ENCODE data around the gene FNBP1. TPM values are rescaled to one million over a fixed set of nuclear protein-coding genes. Genes with fewer than 3 reads are reported as not detected.
"Not testable (repeated sequence)": the region's sequence is repeated elsewhere in the genome, so short reads cannot be mapped to it uniquely, and the experiment has no call there.

The FNBP1 gene
- total and polyA plus RNA-seq, 7 experiments from 2014 or later: 138 to 207 (median 166) TPM

DNA sequence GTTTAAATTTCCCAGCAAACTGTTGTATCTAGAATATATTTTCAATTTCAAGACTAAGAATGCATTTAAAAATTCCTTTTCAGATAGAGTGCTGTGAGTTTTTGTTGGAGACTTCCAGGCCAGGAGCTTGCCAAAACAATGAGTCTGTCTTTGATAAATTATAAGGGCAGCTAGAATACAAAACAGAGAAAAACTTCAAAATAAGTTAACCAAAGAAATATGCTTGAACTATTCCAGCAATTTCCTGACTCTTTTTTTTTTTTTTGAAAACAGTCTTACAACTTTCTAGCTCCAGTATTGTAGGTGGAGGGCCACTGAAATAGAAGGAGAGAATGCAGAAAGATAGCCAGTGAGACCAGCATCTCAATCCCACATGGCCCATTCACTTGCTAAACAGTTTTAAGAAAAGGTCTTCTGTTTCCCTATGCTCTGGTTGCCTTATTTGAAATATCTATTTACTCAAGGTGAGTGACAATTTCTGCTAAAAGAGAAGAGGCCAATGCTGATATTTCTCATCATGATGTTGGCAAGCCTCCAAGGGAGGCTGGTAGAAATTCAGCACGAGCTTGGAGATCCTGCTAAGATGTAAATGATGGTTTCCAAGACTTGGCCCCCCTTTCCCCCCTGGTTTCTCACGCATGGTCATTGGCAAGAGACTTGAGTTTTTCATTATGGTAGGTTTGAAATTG is 104.6 kb downstream of the FNBP1 start:
- peaks cover 0 to 13% (median 3%) of the 10 kb centered on the region in 11 donors for H3K9me3 Mint-ChIP-seq
- POLR2A ChIA-PET: interaction anchor here (0.6 to 1.3 kb wide), 3 partner anchors 9 to 25 kb away, joined by 3 read pairs; no protein-coding TSS in a partner anchor
- Histone ChIP-seq H3K27ac (ENCODE audit: low read depth, low read length) (peak overlapping the region; percentile 3), H3K9me3 (ENCODE audit: control insufficient read depth in 2 of 3, low read length in 3 of 3) (peaks cover 0 to 7% (median 0%) of the 10 kb centered on the region in 3 experiments), H3K4me3 (ENCODE audit: low read length) (no peak overlapping the region), H3K4me1 (ENCODE audit: control insufficient read depth in 2 of 2, insufficient read depth in 2 of 2, low read length in 2 of 2) (peaks cover 25 to 33% of the 10 kb centered on the region in 2 donors), H3K27me3 (ENCODE audit: control insufficient read depth in 2 of 2, insufficient read depth in 2 of 2, low read length in 2 of 2) (no peaks in the 10 kb centered on the region), H3K36me3 (ENCODE audit: control insufficient read depth in 2 of 3, insufficient read depth in 3 of 3, low read length in 3 of 3) (peaks cover 5 to 19% (median 8%) of the 10 kb centered on the region in 3 experiments)
- peaks cover 0 to 39% (median 26%) of the 10 kb centered on the region in 5 donors for H3K36me3 Mint-ChIP-seq
- ATAC-seq (no peak), DNase-seq (no peak)
- peaks cover 32 to 71% (median 60%) of the 10 kb centered on the region in 7 donors for H3K4me1 Mint-ChIP-seq
- CTCF ChIA-PET: interaction anchor here (0.6 to 1.2 kb wide), 5 partner anchors 11 to 77 kb away, joined by 3 read pairs; no protein-coding TSS in a partner anchor
- peak overlapping the region in 7 of 10 donors; percentile 4 to 55 (median 36) for H3K4me3 Mint-ChIP-seq
- H3K27me3 Mint-ChIP-seq: no peaks in the 10 kb centered on the region
- intact Hi-C loops (cut with micrococcal nuclease): no loop called here
- H3K27ac Mint-ChIP-seq: peak overlapping the region; percentile 43 to 93 (median 84)

GRCh38 chr9:129937879-129938278 is 105.1 kb downstream of the FNBP1 start:
- H3K27me3 Mint-ChIP-seq; DNase-seq; H3K4me3 ChIP-seq (ENCODE audit: low read length); intact Hi-C loops (cut with micrococcal nuclease); H3K27me3 ChIP-seq (ENCODE audit: control insufficient read depth in 2 of 2, insufficient read depth in 2 of 2, low read length in 2 of 2); ATAC-seq; H3K9me3 ChIP-seq (ENCODE audit: control insufficient read depth in 2 of 3, low read length in 3 of 3): not testable (repeated sequence)
- CTCF ChIA-PET: interaction anchor here (0.6 to 1.2 kb wide), 5 partner anchors 11 to 138 kb away, joined by 3 read pairs; no protein-coding TSS in a partner anchor
- peaks cover 25 to 32% of the 10 kb centered on the region in 2 donors for H3K4me1 ChIP-seq (ENCODE audit: control insufficient read depth in 2 of 2, insufficient read depth in 2 of 2, low read length in 2 of 2)
- Mint-ChIP-seq H3K27ac (peak overlapping the region in 7 of 9 donors; percentile 4 to 93 (median 76)), H3K36me3 (peaks cover 0 to 34% (median 22%) of the 10 kb centered on the region in 5 donors), H3K4me3 (peak overlapping the region in 1 of 10 donors; percentile 55), H3K4me1 (peaks cover 30 to 71% (median 61%) of the 10 kb centered on the region in 7 donors), H3K9me3 (peaks cover 0 to 10% (median 3%) of the 10 kb centered on the region in 11 donors)
- peak overlapping the region; percentile 3 for H3K27ac ChIP-seq (ENCODE audit: low read depth, low read length)
- POLR2A ChIA-PET: interaction anchor here (0.6 to 1.3 kb wide), 4 partner anchors 9 to 53 kb away, joined by 3 read pairs; no protein-coding TSS in a partner anchor
- peaks cover 5 to 16% (median 8%) of the 10 kb centered on the region in 3 experiments for H3K36me3 ChIP-seq (ENCODE audit: control insufficient read depth in 2 of 3, insufficient read depth in 3 of 3, low read length in 3 of 3)

- Mint-ChIP-seq H3K4me3 (no peak overlapping the region), H3K9me3 (peaks cover 0 to 4% (median 0%) of the 10 kb centered on the region in 11 donors), H3K36me3 (peaks cover 4 to 31% (median 21%) of the 10 kb centered on the region in 5 donors), H3K27ac (peak overlapping the region in 6 of 9 donors; percentile 5 to 75 (median 33)), H3K27me3 (no peaks in the 10 kb centered on the region), H3K4me1 (peaks cover 40 to 74% (median 68%) of the 10 kb centered on the region in 7 donors)
- Histone ChIP-seq H3K27me3 (ENCODE audit: control insufficient read depth in 2 of 2, insufficient read depth in 2 of 2, low read length in 2 of 2) (no peaks in the 10 kb centered on the region), H3K27ac (ENCODE audit: low read depth, low read length) (peak overlapping the region; percentile 10), H3K4me3 (ENCODE audit: low read length) (no peak overlapping the region), H3K36me3 (ENCODE audit: control insufficient read depth in 2 of 3, insufficient read depth in 3 of 3, low read length in 3 of 3) (peaks cover 0 to 9% (median 0%) of the 10 kb centered on the region in 3 experiments), H3K4me1 (ENCODE audit: control insufficient read depth in 2 of 2, insufficient read depth in 2 of 2, low read length in 2 of 2) (peaks cover 36 to 37% of the 10 kb centered on the region in 2 donors), H3K9me3 (ENCODE audit: control insufficient read depth in 2 of 3, low read length in 3 of 3) (no peaks in the 10 kb centered on the region)
- DNase-seq (no peak), ATAC-seq (no peak)
- CTCF ChIA-PET: no interaction called here
- intact Hi-C loops (cut with micrococcal nuclease): no loop called here
- POLR2A ChIA-PET: interaction anchor here (0.6 to 1.4 kb wide), 5 partner anchors 30 to 114 kb away, joined by 3 to 4 read pairs (median 3); no protein-coding TSS in a partner anchor
Measured at GRCh38 chr9:129936222-129936621, 106.8 kb downstream of the FNBP1 start.

DNA sequence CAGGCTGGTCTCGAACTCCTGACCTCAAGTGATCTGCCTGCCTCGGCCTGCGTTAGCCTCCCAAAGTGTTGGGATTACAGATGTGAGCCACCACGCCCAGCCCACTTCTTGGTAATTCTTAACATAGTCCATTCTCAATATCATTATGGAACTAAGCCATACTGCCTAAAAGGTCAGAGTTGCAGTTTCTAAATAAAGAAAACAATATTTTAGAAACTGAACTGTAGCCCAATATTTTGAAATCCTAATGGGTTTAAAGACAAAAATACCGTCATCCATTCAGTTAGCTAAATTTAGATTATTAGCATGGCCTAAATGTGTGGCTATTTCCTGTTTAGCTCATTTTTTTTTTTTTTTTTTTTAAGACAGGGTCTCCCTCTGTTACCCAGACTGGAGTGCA is 108.2 kb downstream of the FNBP1 start:
- Mint-ChIP-seq H3K4me3 (peak overlapping the region in 2 of 10 donors; percentile 29 to 48), H3K36me3 (peaks cover 4 to 29% (median 14%) of the 10 kb centered on the region in 5 donors), H3K9me3 (peaks cover 0 to 2% (median 0%) of the 10 kb centered on the region in 11 donors), H3K27ac (peak overlapping the region in 7 of 9 donors; percentile 7 to 95 (median 68)), H3K4me1 (peaks cover 38 to 76% (median 70%) of the 10 kb centered on the region in 7 donors), H3K27me3 (no peaks in the 10 kb centered on the region)
- H3K27me3 ChIP-seq (ENCODE audit: control insufficient read depth in 2 of 2, insufficient read depth in 2 of 2, low read length in 2 of 2): no peaks in the 10 kb centered on the region
- ChIA-PET POLR2A (interaction anchor here (1.5 kb wide), 1 partner anchor 119 kb away, joined by 4 read pairs; the partner anchor contains the start of gene GPR107), CTCF (no interaction called here)
- H3K9me3 ChIP-seq (ENCODE audit: control insufficient read depth in 2 of 3, low read length in 3 of 3): no peaks in the 10 kb centered on the region
- H3K4me1 ChIP-seq (ENCODE audit: control insufficient read depth in 2 of 2, insufficient read depth in 2 of 2, low read length in 2 of 2): peaks cover 36 to 51% of the 10 kb centered on the region in 2 donors
- H3K27ac ChIP-seq (ENCODE audit: low read depth, low read length): no peak overlapping the region
- DNase-seq (no peak), ATAC-seq (no peak)
- intact Hi-C loops (cut with micrococcal nuclease): no loop called here
- peaks cover 0 to 19% (median 0%) of the 10 kb centered on the region in 3 experiments for H3K36me3 ChIP-seq (ENCODE audit: control insufficient read depth in 2 of 3, insufficient read depth in 3 of 3, low read length in 3 of 3)
- no peak overlapping the region for H3K4me3 ChIP-seq (ENCODE audit: low read length)

GRCh38 chr9:129934041-129934591 is 108.9 kb downstream of the FNBP1 start:
- CTCF ChIA-PET: no interaction called here
- Histone ChIP-seq H3K27ac (ENCODE audit: low read depth, low read length) (no peak overlapping the region), H3K9me3 (ENCODE audit: control insufficient read depth in 2 of 3, low read length in 3 of 3) (no peaks in the 10 kb centered on the region), H3K4me3 (ENCODE audit: low read length) (no peak overlapping the region), H3K27me3 (ENCODE audit: control insufficient read depth in 2 of 2, insufficient read depth in 2 of 2, low read length in 2 of 2) (no peaks in the 10 kb centered on the region), H3K4me1 (ENCODE audit: control insufficient read depth in 2 of 2, insufficient read depth in 2 of 2, low read length in 2 of 2) (peaks cover 29 to 47% of the 10 kb centered on the region in 2 donors), H3K36me3 (ENCODE audit: control insufficient read depth in 2 of 3, insufficient read depth in 3 of 3, low read length in 3 of 3) (peaks cover 0 to 24% (median 0%) of the 10 kb centered on the region in 3 experiments)
- Mint-ChIP-seq H3K27ac (peak overlapping the region; percentile 7 to 95 (median 72)), H3K27me3 (no peaks in the 10 kb centered on the region), H3K36me3 (peaks cover 4 to 29% (median 12%) of the 10 kb centered on the region in 5 donors), H3K9me3 (peaks cover 0 to 2% (median 0%) of the 10 kb centered on the region in 11 donors), H3K4me3 (peak overlapping the region in 7 of 10 donors; percentile 24 to 52 (median 29)), H3K4me1 (peaks cover 31 to 74% (median 68%) of the 10 kb centered on the region in 7 donors)
- DNase-seq: no peak
- intact Hi-C loops (cut with micrococcal nuclease): no loop called here
- POLR2A ChIA-PET: interaction anchor here (0.7 to 2.1 kb wide), 8 partner anchors 11 to 119 kb away, joined by 3 to 10 read pairs (median 4); partner anchors contain the start of gene GPR107
- ATAC-seq: no peak

Measured in naive thymus-derived CD4-positive, alpha-beta T cell (primary cell).